CD14-positive monocyte (primary cell): ENCODE measurements around the gene MRPL49. TPM values are rescaled to one million over a fixed set of nuclear protein-coding genes. Genes with fewer than 3 reads are reported as not detected.

Experiments
- DNase-seq, 3 donors: peaks; one replicate each; pipeline ENCODE4 v3.0.0-alpha.2; 2011 to 2022
- H2AFZ ChIP-seq: 2 replicates; pipeline ENCODE4 v1.6.0; 2012; ENCODE audit warnings: mild to moderate bottlenecking, low read depth, low read length, inconsistent platforms; ENCODE audit not compliant: insufficient read depth, poor library complexity, severe bottlenecking
- H3K27ac ChIP-seq, 2 donors: 1 replicate in 1 of 2; 2 replicates in 1 of 2; pipeline ENCODE4 v1.5.1; 2012 to 2013; ENCODE audit warnings: low read length in 2 of 2, control low read depth in 1 of 2, inconsistent platforms in 1 of 2, low read depth in 1 of 2, mild to moderate bottlenecking in 1 of 2
- H3K27me3 ChIP-seq, 2 donors: one replicate each; pipeline versions ENCODE4 v1.6.0 to v1.6.1; 2011 to 2013; ENCODE audit warnings: low read length in 2 of 2; ENCODE audit not compliant: control insufficient read depth in 2 of 2, insufficient read depth in 2 of 2
- H3K36me3 ChIP-seq, 2 donors: replicated peaks in 1 of 2; 1 replicate in 1 of 2; 2 replicates in 1 of 2; pipeline versions ENCODE4 v1.5.1 to v1.6.1; 2012 to 2013; ENCODE audit warnings: low read length in 2 of 2, control low read depth in 1 of 2, inconsistent platforms in 1 of 2, mild to moderate bottlenecking in 1 of 2; ENCODE audit not compliant: insufficient read depth in 2 of 2, control insufficient read depth in 1 of 2
- H3K4me1 ChIP-seq, 2 donors: 1 replicate in 1 of 2; 2 replicates in 1 of 2; pipeline versions ENCODE4 v1.5.1 to v1.6.1; 2012 to 2013; ENCODE audit warnings: low read length in 2 of 2, control low read depth in 1 of 2, inconsistent platforms in 1 of 2, mild to moderate bottlenecking in 1 of 2, moderate library complexity in 1 of 2; ENCODE audit not compliant: insufficient read depth in 2 of 2, control insufficient read depth in 1 of 2
- H3K4me2 ChIP-seq: replicated peaks from 2 replicates; pipeline ENCODE3; 2012; ENCODE audit warnings: low read length, moderate library complexity, mild to moderate bottlenecking; ENCODE audit not compliant: poor library complexity, severe bottlenecking; ENCODE audit errors: extremely low read depth
- H3K4me3 ChIP-seq, 3 experiments: fragments of 200-600 bp in 1 of 3; sonication (generic) in 1 of 3; replicated peaks in 1 of 3; 1 replicate in 2 of 3; 2 replicates in 1 of 3; pipeline ENCODE4 v1.5.1; 2011 to 2013; ENCODE audit warnings: low read length in 3 of 3, mild to moderate bottlenecking in 3 of 3, control low read depth in 2 of 3, low read depth in 2 of 3, inconsistent platforms in 1 of 3, moderate library complexity in 1 of 3
- H3K79me2 ChIP-seq: 2 replicates; pipeline ENCODE4 v1.6.0; 2012; ENCODE audit warnings: mild to moderate bottlenecking, control low read depth, inconsistent platforms, low read length, moderate library complexity; ENCODE audit not compliant: insufficient read depth
- H3K9ac ChIP-seq: 2 replicates; pipeline ENCODE4 v1.6.0; 2017; ENCODE audit warnings: low read length, mild to moderate bottlenecking; ENCODE audit not compliant: insufficient read depth, poor library complexity, severe bottlenecking
- H3K9me3 ChIP-seq, 2 donors: replicated peaks in 1 of 2; 1 replicate in 1 of 2; 2 replicates in 1 of 2; pipeline versions ENCODE4 v1.5.1 to v1.6.1; 2012 to 2013; ENCODE audit warnings: low read length in 2 of 2, control low read depth in 1 of 2; ENCODE audit not compliant: control insufficient read depth in 1 of 2, insufficient read depth in 1 of 2
- H4K20me1 ChIP-seq: 2 replicates; pipeline ENCODE4 v1.6.0; 2012; ENCODE audit warnings: mild to moderate bottlenecking, low read length, control low read depth, moderate library complexity; ENCODE audit not compliant: insufficient read depth
- H3K27ac Mint-ChIP-seq, 7 donors: one replicate each; pipeline ENCODE4 v1.8.0; 2020; ENCODE audit warnings: mild to moderate bottlenecking in 7 of 7, mixed read lengths in 7 of 7, moderate library complexity in 6 of 7, inconsistent platforms in 2 of 7
- H3K27me3 Mint-ChIP-seq, 3 donors: one replicate each; pipeline ENCODE4 v1.8.0; 2021 to 2022; ENCODE audit warnings: low read depth in 3 of 3, mild to moderate bottlenecking in 3 of 3, mixed read lengths in 3 of 3, moderate library complexity in 3 of 3, inconsistent platforms in 1 of 3
- H3K36me3 Mint-ChIP-seq, 2 donors: one replicate each; pipeline ENCODE4 v1.8.0; 2020; ENCODE audit warnings: mixed read lengths in 2 of 2, inconsistent platforms in 1 of 2, mild to moderate bottlenecking in 1 of 2
- H3K4me1 Mint-ChIP-seq: one replicate; pipeline ENCODE4 v1.8.0; 2020; ENCODE audit warnings: mild to moderate bottlenecking, mixed read lengths
- H3K4me3 Mint-ChIP-seq, 2 donors: one replicate each; pipeline ENCODE4 v1.8.0; 2020; ENCODE audit warnings: mild to moderate bottlenecking in 2 of 2, mixed read lengths in 2 of 2, moderate library complexity in 1 of 2
- H3K9me3 Mint-ChIP-seq, 7 donors: one replicate each; pipeline ENCODE4 v1.8.0; 2020 to 2022; ENCODE audit warnings: mixed read lengths in 7 of 7, mild to moderate bottlenecking in 6 of 7, moderate library complexity in 6 of 7, inconsistent platforms in 2 of 7
- CTCF ChIP-seq: fragments of 200-600 bp; IDR thresholded peaks from one replicate; pipeline ENCODE4 v1.8.0; 2022; ENCODE audit warnings: antibody characterized with exemption, mild to moderate bottlenecking
- WGBS: methylation state at CpG from one replicate; pipeline ENCODE4 v1.1.5; 2013; ENCODE audit warnings: missing lambda C conversion rate; ENCODE audit not compliant: insufficient coverage; 5-methylcytosine and 5-hydroxymethylcytosine counted together
- intact Hi-C, 2 donors: fragments of 100-400 bp; cut with micrococcal nuclease; formaldehyde crosslinking; loops; one replicate each; pipeline versions ENCODE4 v1.15.0 to v1.15.1; 2023
- polyA plus RNA-seq, 3 donors: library from polyadenylated mRNA; depleted of rRNA in 1 of 3; unstranded in 2 of 3; stranded (reverse) in 1 of 3; fragments of 300-500 nt in 2 of 3; fragments of >200 nt in 1 of 3; fragmentation: Illumina TruSeq in 2 of 3; gene quantifications; 1 replicate in 2 of 3; 2 replicates in 1 of 3; pipeline ENCODE4 v1.2.3, GENCODE V29; 2012 to 2021

The MRPL49 gene
- polyA plus RNA-seq, 3 donors = 19.8 to 33.9 (median 32.7) TPM

GRCh38 chr11:65085446-65085845 lies 36.7 kb upstream of the MRPL49 start:
- Mint-ChIP-seq H3K36me3 (peaks cover 43 to 55% of the 10 kb centered on the region in 2 donors), H3K27ac (peak overlapping the region in 6 of 7 donors; percentile 47 to 98 (median 94)), H3K4me1 (peaks cover 42% of the 10 kb centered on the region), H3K9me3 (peaks cover 0 to 2% (median 0%) of the 10 kb centered on the region in 7 donors), H3K27me3 (no peaks in the 10 kb centered on the region), H3K4me3 (peak overlapping the region; percentile 88 to 95)
- Histone ChIP-seq H3K4me2 (no peak overlapping the region), H3K4me3 (peak overlapping the region in 1 of 3 experiments; percentile 95), H3K79me2 (peaks cover 47% of the 10 kb centered on the region), H3K36me3 (peaks cover 33 to 48% of the 10 kb centered on the region in 2 donors), H3K9ac (no peak overlapping the region), H3K9me3 (no peaks in the 10 kb centered on the region), H3K27ac (peak overlapping the region; percentile 73 to 92), H3K4me1 (peaks cover 32 to 42% of the 10 kb centered on the region in 2 donors), H4K20me1 (no peaks in the 10 kb centered on the region), H2AFZ (no peak overlapping the region), H3K27me3 (no peaks in the 10 kb centered on the region)
- no peak for DNase-seq
- WGBS = 86% methylated on average over 4 of the region's 4 CpGs
- TF ChIP-seq CTCF = no peak
- intact Hi-C loops = loop anchor here (2.0 to 5.0 kb wide), 2 partner anchors 37 to 53 kb away; partner anchors contain the start of genes FAU (in 2 of the 2) and MRPL49 (in 2 of the 2)

- WGBS = 96% methylated on average over 5 of the region's 9 CpGs
- no peaks in the 10 kb centered on the region for H3K27me3 ChIP-seq
- no peaks in the 10 kb centered on the region for H4K20me1 ChIP-seq
- no peaks in the 10 kb centered on the region for H3K9me3 ChIP-seq
- H3K4me1 ChIP-seq = peaks cover 19 to 28% of the 10 kb centered on the region in 2 donors
- H3K4me3 Mint-ChIP-seq = no peak overlapping the region
- no peak for DNase-seq
- intact Hi-C loops = loop anchor here in 1 of 2 donors (5.0 kb wide), 1 partner anchor 55 kb away; no protein-coding TSS in a partner anchor
- peaks cover 29% of the 10 kb centered on the region for H3K4me1 Mint-ChIP-seq
- H3K4me3 ChIP-seq = no peak overlapping the region
- H2AFZ ChIP-seq = no peak overlapping the region
- no peak overlapping the region for H3K4me2 ChIP-seq
- no peak overlapping the region for H3K27ac Mint-ChIP-seq
- H3K9ac ChIP-seq = no peak overlapping the region
- peaks cover 0 to 2% (median 0%) of the 10 kb centered on the region in 7 donors for H3K9me3 Mint-ChIP-seq
- no peaks in the 10 kb centered on the region for H3K27me3 Mint-ChIP-seq
- peaks cover 33 to 48% of the 10 kb centered on the region in 2 donors for H3K36me3 ChIP-seq
- peaks cover 38% of the 10 kb centered on the region for H3K79me2 ChIP-seq
- no peak overlapping the region for H3K27ac ChIP-seq
- peaks cover 43 to 54% of the 10 kb centered on the region in 2 donors for H3K36me3 Mint-ChIP-seq
- no peak for TF ChIP-seq CTCF
Observed at GRCh38 chr11:65086809-65087208, 35.3 kb upstream of the MRPL49 start.
